Measurements from ENCODE around the gene MCL1. TPM values are rescaled to one million over a fixed set of nuclear protein-coding genes. Genes with fewer than 3 reads are reported as not detected.
"Not testable (repeated sequence)": the region's sequence is repeated elsewhere in the genome, so short reads cannot be mapped to it uniquely, and the experiment has no call there.

Gene MCL1
- total RNA-seq, 1 donor from 2014 or later = 149 TPM

- not testable (repeated sequence) for DNase-seq (ENCODE audit: low read depth in 2 of 2)
Measured at GRCh38 chr1:150602372-150602771, 23.0 kb upstream of the MCL1 start.

GRCh38 chr1:150601540-150601939, 22.1 kb upstream of the MCL1 start:
- DNase-seq (ENCODE audit: low read depth in 2 of 2) = no peak

GRCh38 chr1:150598346-150598745, 18.9 kb upstream of the MCL1 start:
- not testable (repeated sequence) for DNase-seq (ENCODE audit: low read depth in 2 of 2)

GRCh38 chr1:150596976-150597375, 17.6 kb upstream of the MCL1 start:
- no peak for DNase-seq (ENCODE audit: low read depth in 2 of 2)

- DNase-seq (ENCODE audit: low read depth in 2 of 2) = no peak
Measured at GRCh38 chr1:150596095-150596892, 16.9 kb upstream of the MCL1 start.

GRCh38 chr1:150582371-150582770, 3.0 kb upstream of the MCL1 start:
- DNase-seq (ENCODE audit: low read depth in 2 of 2) = no peak

- not testable (repeated sequence) for DNase-seq (ENCODE audit: low read depth in 2 of 2)
Measured at GRCh38 chr1:150581962-150582361, 2.6 kb upstream of the MCL1 start.

- not testable (repeated sequence) for DNase-seq (ENCODE audit: low read depth in 2 of 2)
Measured at GRCh38 chr1:150581437-150581836, 2.0 kb upstream of the MCL1 start.

- not testable (repeated sequence) for DNase-seq (ENCODE audit: low read depth in 2 of 2)
Measured at GRCh38 chr1:150580966-150581365, 1.6 kb upstream of the MCL1 start.

GRCh38 chr1:150579945-150580642, 684 bp upstream of the MCL1 start:
- DNase-seq (ENCODE audit: low read depth in 2 of 2) = no peak

GRCh38 chr1:150578272-150579109, 919 bp downstream of the MCL1 start:
- DNase-seq (ENCODE audit: low read depth in 2 of 2) = peak; percentile 90 to 95

- DNase-seq (ENCODE audit: low read depth in 2 of 2) = peak in 1 of 2 donors; percentile 39
Measured at GRCh38 chr1:150577557-150578271, 1.7 kb downstream of the MCL1 start.

GRCh38 chr1:150576794-150577556, 2.4 kb downstream of the MCL1 start:
- no peak for DNase-seq (ENCODE audit: low read depth in 2 of 2)

- DNase-seq (ENCODE audit: low read depth in 2 of 2) = no peak
Measured at GRCh38 chr1:150576367-150576711, 3.1 kb downstream of the MCL1 start.

- no peak for DNase-seq (ENCODE audit: low read depth in 2 of 2)
Measured at GRCh38 chr1:150575518-150576366, 3.7 kb downstream of the MCL1 start.

- DNase-seq (ENCODE audit: low read depth in 2 of 2) = no peak
Measured at GRCh38 chr1:150575072-150575489, 4.3 kb downstream of the MCL1 start.

GRCh38 chr1:150574260-150575071, 4.9 kb downstream of the MCL1 start:
- DNase-seq (ENCODE audit: low read depth in 2 of 2) = no peak

- DNase-seq (ENCODE audit: low read depth in 2 of 2) = not testable (repeated sequence)
Measured at GRCh38 chr1:150573648-150574071, 5.8 kb downstream of the MCL1 start.
